HEK293T (cell line): Measurements from ENCODE around the gene ZNF484.
"Not testable (repeated sequence)": the region's sequence is repeated elsewhere in the genome, so short reads cannot be mapped to it uniquely, and the experiment has no call there.

ENCODE experiments used
- CTCF ChIA-PET: fragments of 350-600 bp; formaldehyde crosslinking; extraction: SDS; loops from one replicate; lab custom pipeline; 2021; ENCODE audit warnings: antibody characterized with exemption, inconsistent platforms; lab: Yijun Ruan, JAX
- POLR2A ChIA-PET: fragments of 350-600 bp; formaldehyde crosslinking; extraction: SDS; loops from one replicate; lab custom pipeline; 2020; ENCODE audit warnings: antibody characterized with exemption, inconsistent platforms; lab: Yijun Ruan, JAX
- DNase-seq: peaks from one replicate; pipeline ENCODE4 v3.0.0; 2012; ENCODE audit warnings: mixed read lengths; ENCODE audit errors: extremely low spot score
- ARNT ChIP-seq: fragments of 450-650 bp; IDR thresholded peaks from 2 replicates; pipeline ENCODE4 v1.6.1; 2017; ENCODE audit warnings: mild to moderate bottlenecking
- BHLHE40 ChIP-seq: fragments of 450-650 bp; IDR thresholded peaks from 2 replicates; pipeline ENCODE4 v1.6.1; 2016; ENCODE audit warnings: mild to moderate bottlenecking, moderate library complexity, borderline replicate concordance
- CTBP1 ChIP-seq: fragments of 450-650 bp; IDR thresholded peaks from 2 replicates; pipeline ENCODE4 v1.6.1; 2016; ENCODE audit warnings: borderline replicate concordance
- ELF4 ChIP-seq: fragments of 450-650 bp; IDR thresholded peaks from 2 replicates; pipeline ENCODE4 v1.6.1; 2017; ENCODE audit warnings: antibody characterized with exemption
- FOXA1 ChIP-seq: fragments of 450-650 bp; IDR thresholded peaks from 2 replicates; pipeline ENCODE4 v1.6.1; 2016; ENCODE audit warnings: mild to moderate bottlenecking
- FOXK2 ChIP-seq: fragments of 450-650 bp; IDR thresholded peaks from 2 replicates; pipeline ENCODE4 v1.6.1; 2016; ENCODE audit warnings: mild to moderate bottlenecking
- FOXM1 ChIP-seq: fragments of 450-650 bp; IDR thresholded peaks from 2 replicates; pipeline ENCODE4 v1.6.1; 2017; ENCODE audit warnings: mild to moderate bottlenecking, borderline replicate concordance
- HDGF ChIP-seq: fragments of 450-650 bp; IDR thresholded peaks from 2 replicates; pipeline ENCODE4 v1.6.1; 2017; ENCODE audit warnings: antibody characterized with exemption, borderline replicate concordance
- L3MBTL2 ChIP-seq: fragments of 450-650 bp; conservative IDR thresholded peaks from 2 replicates; pipeline ENCODE4 v1.6.1; 2016; ENCODE audit warnings: mild to moderate bottlenecking
- LEF1 ChIP-seq: fragments of 450-650 bp; IDR thresholded peaks from 2 replicates; pipeline ENCODE4 v1.6.1; 2017; ENCODE audit warnings: mild to moderate bottlenecking, borderline replicate concordance
- NFRKB ChIP-seq: fragments of 450-650 bp; IDR thresholded peaks from 2 replicates; pipeline ENCODE4 v1.6.1; 2016; ENCODE audit warnings: mild to moderate bottlenecking, moderate library complexity
- PKNOX1 ChIP-seq: fragments of 450-650 bp; IDR thresholded peaks from 2 replicates; pipeline ENCODE4 v1.6.1; 2016
- SP1 ChIP-seq: fragments of 450-650 bp; IDR thresholded peaks from 2 replicates; pipeline ENCODE4 v1.6.1; 2017
- SUZ12 ChIP-seq: fragments of 450-650 bp; IDR thresholded peaks from 2 replicates; pipeline ENCODE4 v1.6.1; 2016; ENCODE audit warnings: mild to moderate bottlenecking
- TARDBP ChIP-seq: fragments of 450-650 bp; IDR thresholded peaks from 2 replicates; pipeline ENCODE4 v1.6.1; 2016
- ZNF384 ChIP-seq: fragments of 450-650 bp; IDR thresholded peaks from 2 replicates; pipeline ENCODE4 v1.6.1; 2016

The ZNF484 gene

GRCh38 chr9:92897323-92897722 lies 19.5 kb upstream of the ZNF484 start:
- DNase-seq = no peak
- ChIA-PET POLR2A (no interaction called here), CTCF (no interaction called here)
- TF ChIP-seq LEF1 = no peak
- no peak for TF ChIP-seq PKNOX1
- no peak for TF ChIP-seq ZNF384
- TF ChIP-seq SP1 = no peak
- no peak for TF ChIP-seq CTBP1
- no peak for TF ChIP-seq NFRKB
- TF ChIP-seq SUZ12 = no peak
- TF ChIP-seq FOXA1 = no peak

- ChIA-PET CTCF (no interaction called here), POLR2A (no interaction called here)
- no peak for TF ChIP-seq ZNF384
- no peak for TF ChIP-seq ELF4
- TF ChIP-seq LEF1 = no peak
- TF ChIP-seq FOXM1 = no peak
- no peak for TF ChIP-seq ARNT
- TF ChIP-seq TARDBP = no peak
- TF ChIP-seq NFRKB = no peak
- no peak for TF ChIP-seq L3MBTL2
- no peak for TF ChIP-seq FOXK2
- no peak for TF ChIP-seq BHLHE40
- TF ChIP-seq PKNOX1 = no peak
- TF ChIP-seq HDGF = no peak
- no peak for TF ChIP-seq CTBP1
- no peak for TF ChIP-seq SP1
- TF ChIP-seq SUZ12 = no peak
- no peak for TF ChIP-seq FOXA1
- DNase-seq = no peak
Observed at GRCh38 chr9:92895812-92896436, 18.1 kb upstream of the ZNF484 start.

- ChIA-PET CTCF (no interaction called here), POLR2A (no interaction called here)
- TF ChIP-seq L3MBTL2 = no peak
- no peak for TF ChIP-seq ZNF384
- TF ChIP-seq NFRKB = no peak
- no peak for TF ChIP-seq BHLHE40
- DNase-seq = no peak
Observed at GRCh38 chr9:92894711-92895362, 17.0 kb upstream of the ZNF484 start.

- CTCF ChIA-PET, POLR2A ChIA-PET, DNase-seq: not testable (repeated sequence)
Observed at GRCh38 chr9:92893916-92894610, 16.2 kb upstream of the ZNF484 start.

- DNase-seq, CTCF ChIA-PET, POLR2A ChIA-PET: not testable (repeated sequence)
Observed at GRCh38 chr9:92892276-92892675, 14.4 kb upstream of the ZNF484 start.

- no peak for DNase-seq
- no peak for TF ChIP-seq PKNOX1
- TF ChIP-seq ZNF384 = no peak
- no peak for TF ChIP-seq BHLHE40
- no peak for TF ChIP-seq CTBP1
- TF ChIP-seq FOXK2 = no peak
- TF ChIP-seq FOXM1 = no peak
- no peak for TF ChIP-seq TARDBP
- no peak for TF ChIP-seq LEF1
- TF ChIP-seq L3MBTL2 = no peak
- TF ChIP-seq ELF4 = no peak
- TF ChIP-seq FOXA1 = no peak
- CTCF ChIA-PET = no interaction called here
- POLR2A ChIA-PET = no interaction called here
Observed at GRCh38 chr9:92890761-92891160, 12.9 kb upstream of the ZNF484 start.

GRCh38 chr9:92887880-92888338 lies 10.1 kb upstream of the ZNF484 start:
- ChIA-PET POLR2A (no interaction called here), CTCF (no interaction called here)
- no peak for DNase-seq
- TF ChIP-seq ZNF384 = no peak
- no peak for TF ChIP-seq SUZ12
- no peak for TF ChIP-seq ARNT
- TF ChIP-seq ELF4 = no peak
- TF ChIP-seq SP1 = no peak
- TF ChIP-seq BHLHE40 = no peak

GRCh38 chr9:92886846-92887610 lies 9.2 kb upstream of the ZNF484 start:
- POLR2A ChIA-PET, DNase-seq, CTCF ChIA-PET: not testable (repeated sequence)

GRCh38 chr9:92883666-92884405 lies 6.0 kb upstream of the ZNF484 start:
- CTCF ChIA-PET, DNase-seq, POLR2A ChIA-PET: not testable (repeated sequence)
